ENCODE results near the gene GPA33.

GPA33 gene

DNA sequence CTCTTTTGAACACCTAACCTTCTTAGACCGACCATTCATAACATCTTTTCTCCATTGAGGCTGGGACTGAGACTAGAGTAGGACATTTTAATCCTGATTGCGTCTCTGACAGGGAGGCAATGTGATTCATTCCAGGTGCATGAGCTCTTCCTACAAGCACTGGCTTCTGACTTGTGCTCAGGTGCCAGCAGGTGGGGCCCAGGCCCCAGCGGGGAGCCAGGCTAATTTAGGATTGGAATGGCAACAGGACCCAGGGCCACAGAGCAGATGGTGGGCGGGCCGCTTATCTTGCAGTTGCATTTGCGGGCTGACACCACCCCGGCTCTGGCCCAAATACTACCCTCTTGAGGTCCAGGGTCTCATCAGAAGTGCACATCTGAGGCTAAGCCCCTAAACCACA lies 4.1 kb downstream of the GPA33 start:
- DNase-seq (ENCODE audit: low read depth) = no peak

- DNase-seq (ENCODE audit: low read depth) = no peak
Observed at GRCh38 chr1:167084757-167085156, 5.4 kb downstream of the GPA33 start.

GRCh38 chr1:167083871-167084270 lies 6.3 kb downstream of the GPA33 start:
- DNase-seq (ENCODE audit: low read depth) = no peak

DNA sequence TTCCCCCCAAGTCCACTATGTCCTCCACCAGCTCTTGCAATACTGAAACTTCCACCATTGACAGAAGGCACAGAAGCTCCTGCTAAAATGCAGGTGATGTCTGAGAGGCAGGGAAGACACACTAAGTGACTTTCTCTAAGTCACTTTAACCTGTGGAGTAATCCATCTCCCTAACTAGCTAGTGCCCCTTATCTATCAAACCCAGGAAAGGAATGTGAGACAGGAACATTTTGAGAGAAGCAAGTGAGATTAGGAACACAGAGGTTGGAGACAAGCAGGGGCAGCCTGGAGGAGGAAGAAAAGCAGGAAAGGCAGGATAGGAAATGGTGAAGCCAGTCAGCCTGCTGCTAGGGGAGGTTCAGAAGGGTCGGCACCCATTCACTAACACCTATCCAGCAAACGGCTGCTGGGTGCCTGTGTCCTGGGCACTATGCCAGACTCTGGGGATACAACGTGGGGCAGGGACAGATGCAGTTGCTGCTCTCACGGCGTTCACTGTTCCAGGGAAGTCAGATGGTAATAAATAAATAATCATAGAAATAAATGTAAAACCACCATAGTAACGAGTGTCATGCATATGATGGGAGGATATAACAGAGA lies 7.0 kb downstream of the GPA33 start:
- DNase-seq (ENCODE audit: low read depth) = no peak

GRCh38 chr1:167082511-167083027 lies 7.6 kb downstream of the GPA33 start:
- no peak for DNase-seq (ENCODE audit: low read depth)

DNA sequence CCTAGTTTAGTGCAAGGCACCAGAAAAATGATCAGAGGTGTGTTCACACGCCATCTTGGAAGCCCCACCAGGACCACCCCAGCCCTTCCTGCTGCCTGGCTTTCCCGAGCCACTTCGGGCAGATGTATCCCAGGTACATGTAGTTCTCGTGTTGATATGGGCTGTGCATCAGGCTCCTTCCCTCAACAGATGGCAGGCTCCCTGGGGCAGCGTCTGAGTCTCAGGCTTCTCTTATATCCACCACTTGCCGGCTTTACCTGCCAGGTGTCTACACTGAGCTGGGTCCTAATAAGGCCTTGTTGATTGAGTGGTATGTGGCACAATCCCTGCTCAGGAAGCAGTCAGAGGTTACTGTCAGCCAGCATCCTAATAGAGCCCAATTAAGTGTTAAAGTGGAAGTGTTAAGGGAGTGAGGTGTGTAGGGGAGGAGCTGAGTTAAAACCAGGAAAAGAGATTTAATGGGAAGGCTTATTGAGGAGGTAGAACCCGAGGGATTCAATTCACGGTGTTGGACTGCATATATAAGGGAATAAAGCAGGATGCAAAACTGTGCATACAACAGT lies 8.5 kb downstream of the GPA33 start:
- no peak for DNase-seq (ENCODE audit: low read depth)

DNA sequence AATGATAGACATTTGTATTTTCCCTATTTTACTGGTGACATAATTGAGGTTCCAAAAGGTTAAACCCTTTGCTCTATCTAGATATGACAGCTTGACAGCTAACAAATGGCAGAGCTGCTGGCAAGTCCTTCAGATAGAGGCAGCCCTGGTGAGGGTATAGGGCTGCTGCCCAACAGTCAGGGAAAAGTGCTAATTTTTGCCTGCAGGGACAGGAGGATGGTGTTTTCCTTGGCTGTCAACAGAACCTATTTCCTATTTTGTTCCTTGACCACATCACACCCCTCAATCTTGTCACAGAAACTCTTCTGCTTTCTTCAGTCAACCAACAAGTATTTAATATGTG lies 12.3 kb downstream of the GPA33 start:
- DNase-seq (ENCODE audit: low read depth) = no peak

GRCh38 chr1:167077128-167077867 lies 12.9 kb downstream of the GPA33 start:
- DNase-seq (ENCODE audit: low read depth) = no peak

DNA sequence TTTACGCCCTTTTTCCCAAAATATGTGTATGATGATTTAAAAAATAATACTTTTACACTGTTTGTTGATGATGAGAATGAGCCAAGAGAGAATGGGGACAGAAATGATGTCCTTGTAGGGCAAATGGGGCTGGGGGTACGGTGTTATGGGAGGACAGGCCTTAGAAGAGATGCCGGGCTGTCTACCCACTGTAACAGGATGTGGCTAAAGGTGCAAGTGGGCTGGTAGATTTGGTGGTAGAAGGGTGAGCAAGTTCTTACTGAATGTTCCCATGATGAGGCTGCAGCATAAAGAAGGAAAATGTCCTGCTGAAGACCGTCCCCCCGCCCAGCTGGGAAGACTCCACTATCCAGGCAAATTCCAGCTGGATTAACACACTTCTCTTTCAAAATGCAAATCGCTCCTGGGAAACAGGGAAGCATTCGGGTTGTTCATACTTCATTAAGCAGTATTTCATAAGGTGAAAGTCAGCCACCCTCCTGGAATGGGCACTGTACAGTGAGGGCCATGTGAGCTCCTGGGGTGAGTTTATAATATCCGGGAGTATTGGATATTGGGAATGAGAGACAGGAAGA lies 14.0 kb downstream of the GPA33 start:
- no peak for DNase-seq (ENCODE audit: low read depth)

DNA sequence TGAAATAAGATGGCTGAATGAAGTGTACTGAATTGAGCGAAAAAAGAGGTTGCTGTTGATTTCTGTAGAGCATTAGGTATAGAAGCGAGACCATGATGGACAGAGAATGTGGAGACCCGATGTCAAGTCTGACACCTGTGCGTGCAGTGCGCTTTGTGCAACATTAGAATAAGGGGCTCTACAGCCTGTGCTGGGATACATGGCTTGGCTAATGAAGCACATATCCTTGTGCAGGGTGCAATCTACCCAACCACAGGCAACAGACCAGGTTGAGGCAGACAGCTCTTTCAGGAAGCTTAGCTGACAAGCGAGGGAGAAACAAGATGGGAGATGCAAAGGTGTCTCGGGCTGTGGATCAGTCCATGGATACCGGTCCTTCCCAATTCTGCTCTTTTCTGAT lies 18.9 kb downstream of the GPA33 start:
- DNase-seq (ENCODE audit: low read depth) = no peak

DNA sequence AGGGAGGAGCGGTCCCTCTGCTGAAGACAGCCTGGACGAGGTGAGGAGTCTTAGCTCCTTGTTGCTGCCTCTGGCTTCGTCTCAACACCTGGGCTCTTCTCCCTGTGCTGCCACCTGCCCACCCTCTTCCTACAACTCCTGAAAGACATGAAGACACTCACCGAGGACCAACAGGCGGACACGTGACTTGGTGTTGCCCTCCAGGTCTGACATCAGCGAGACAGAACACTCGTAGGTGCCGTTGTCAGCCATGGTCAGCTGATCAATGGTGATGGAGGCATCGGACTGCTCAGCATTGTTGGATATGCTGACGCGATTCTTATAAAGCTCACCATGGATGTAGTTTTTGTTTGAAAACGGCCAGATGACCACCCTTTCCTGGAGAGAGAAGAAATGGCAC lies 21.4 kb downstream of the GPA33 start:
- DNase-seq (ENCODE audit: low read depth) = no peak

DNA sequence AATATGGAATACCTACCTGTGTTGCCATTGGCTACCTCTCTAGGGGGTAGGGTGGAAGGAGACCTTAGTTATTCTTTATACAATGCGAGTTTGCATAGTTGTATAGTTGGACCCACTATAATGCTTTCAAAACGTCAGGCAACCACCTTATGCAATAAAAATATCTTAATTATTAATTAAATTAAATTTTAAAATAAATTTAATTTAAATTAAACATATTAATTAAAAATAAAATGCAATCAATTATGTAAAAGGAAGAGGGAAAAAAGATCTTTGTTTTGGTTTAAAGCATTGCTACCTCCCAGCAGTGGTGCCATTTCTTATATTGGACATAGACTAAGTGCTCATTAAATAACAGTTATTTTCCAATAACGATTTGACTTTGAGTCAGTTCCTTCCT lies 22.3 kb downstream of the GPA33 start:
- DNase-seq (ENCODE audit: low read depth) = no peak

DNA sequence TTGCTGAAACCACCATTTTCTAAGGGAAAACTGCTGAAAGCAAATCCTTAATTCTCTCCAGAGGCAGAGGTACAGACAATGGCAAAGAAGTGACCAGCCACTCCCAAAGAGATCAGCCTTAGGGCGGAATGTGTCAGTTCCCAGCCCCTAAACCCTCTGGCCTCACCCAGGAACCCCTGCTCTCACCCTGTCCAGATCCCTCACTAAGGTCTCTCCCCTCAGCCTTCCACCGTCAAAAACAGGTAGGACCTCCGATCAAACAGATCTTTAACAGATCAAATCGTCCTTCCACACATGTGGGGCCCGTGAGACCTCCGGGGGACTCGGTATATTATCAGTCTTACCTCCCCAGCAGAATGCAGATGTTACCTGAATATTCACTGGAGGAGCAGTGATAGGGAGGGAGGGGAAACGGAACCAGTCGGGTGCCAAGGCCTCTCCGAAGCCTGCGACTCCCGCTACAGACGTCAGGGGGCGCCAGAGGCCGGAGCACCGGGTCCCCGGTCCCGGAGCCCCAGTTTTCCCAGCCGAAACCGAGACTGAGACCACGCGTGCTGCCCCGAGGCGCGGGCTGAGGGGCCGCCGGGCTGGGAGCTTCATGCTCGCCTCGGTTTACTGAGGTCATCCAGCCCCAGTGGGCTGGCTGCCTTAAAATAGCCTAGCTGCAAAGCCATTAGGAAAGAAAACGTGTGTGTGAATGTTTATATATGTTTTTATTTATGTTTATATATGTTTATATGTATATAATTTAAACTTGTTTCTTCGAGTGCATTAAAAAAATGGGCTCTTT lies 23.6 kb downstream of the GPA33 start:
- peak; percentile 71 for DNase-seq (ENCODE audit: low read depth)

- DNase-seq (ENCODE audit: low read depth) = no peak
Observed at GRCh38 chr1:167065471-167065870, 24.7 kb downstream of the GPA33 start.

DNA sequence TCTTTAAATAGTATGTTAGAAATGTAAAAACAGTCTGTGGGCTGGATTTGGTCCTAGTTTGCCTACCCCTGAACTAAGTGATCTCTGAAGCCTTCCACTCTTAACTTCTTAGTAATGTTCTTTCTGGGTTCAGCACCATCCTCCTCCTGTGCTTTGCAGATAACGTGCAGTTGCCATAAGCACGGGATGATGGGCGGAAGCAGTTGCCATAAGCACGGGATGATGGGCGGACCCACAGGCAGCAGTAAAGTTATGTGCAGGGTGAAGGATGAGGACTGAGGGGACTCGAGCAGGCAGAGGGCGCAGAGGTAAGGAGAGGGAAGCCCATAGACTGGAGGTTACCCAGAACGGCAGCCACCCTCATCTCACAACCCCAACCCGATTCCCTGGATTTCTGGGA lies 25.6 kb downstream of the GPA33 start:
- no peak for DNase-seq (ENCODE audit: low read depth)

DNA sequence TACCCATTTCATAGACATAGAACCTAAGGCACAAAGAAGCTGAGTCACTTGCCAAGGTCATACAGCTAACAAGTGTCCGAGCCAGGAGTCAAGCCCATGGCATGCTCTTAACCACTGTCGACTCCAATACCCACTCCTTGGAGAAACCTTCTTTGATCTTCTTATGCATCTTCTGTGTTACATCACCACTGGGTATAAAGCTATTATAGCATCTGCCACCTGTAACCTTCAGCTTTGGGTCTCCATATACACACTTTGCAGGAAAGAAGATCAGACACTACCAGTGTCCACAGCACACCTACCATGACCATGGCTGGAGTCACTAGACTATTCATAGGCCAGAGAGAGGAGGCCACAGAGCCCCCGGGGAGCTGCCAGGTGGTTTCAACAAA lies 29.1 kb downstream of the GPA33 start:
- no peak for DNase-seq (ENCODE audit: low read depth)

GRCh38 chr1:167060141-167061072 lies 29.8 kb downstream of the GPA33 start:
- no peak for DNase-seq (ENCODE audit: low read depth)

- no peak for DNase-seq (ENCODE audit: low read depth)
Observed at GRCh38 chr1:167059809-167060107, 30.4 kb downstream of the GPA33 start.

GRCh38 chr1:167059045-167059808 lies 30.9 kb downstream of the GPA33 start:
- DNase-seq (ENCODE audit: low read depth) = peak; percentile 68

DNA sequence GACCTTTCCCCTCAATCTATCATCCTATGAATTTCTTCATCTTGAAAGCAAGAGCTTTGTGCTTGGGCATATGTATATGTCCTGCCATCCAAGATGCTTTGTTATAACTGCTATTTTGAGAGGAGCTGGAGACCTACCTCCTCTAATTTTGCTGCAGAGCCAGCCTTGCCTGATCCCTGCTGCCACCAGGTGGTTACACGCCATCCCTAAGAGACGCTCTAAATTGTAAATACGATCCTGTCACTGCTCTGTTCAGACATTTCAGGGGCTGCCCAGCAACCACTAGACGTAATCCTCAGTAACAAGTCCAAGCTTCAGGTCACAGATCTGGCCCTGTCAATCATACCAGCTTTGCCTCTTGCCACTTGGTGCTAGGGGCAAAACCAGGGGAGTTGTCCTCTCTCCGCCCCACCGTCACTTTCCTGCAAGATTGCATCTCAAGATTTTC lies 32.9 kb downstream of the GPA33 start:
- no peak for DNase-seq (ENCODE audit: low read depth)

Measured in activated T-cell treated with anti-CD3 and anti-CD28 coated beads for 24 hours (primary cell).